GM18526 (cell line): ENCODE results near the gene GTPBP8.
A peak's percentile ranks its signal among the peaks of the same experiment; 100 is the strongest.

Source experiments
- POLR2A ChIP-seq: IDR thresholded peaks from 3 replicates; pipeline ENCODE4 v1.6.1; 2011; ENCODE audit not compliant: insufficient read length; ENCODE audit errors: extremely low read depth

GTPBP8 gene

DNA sequence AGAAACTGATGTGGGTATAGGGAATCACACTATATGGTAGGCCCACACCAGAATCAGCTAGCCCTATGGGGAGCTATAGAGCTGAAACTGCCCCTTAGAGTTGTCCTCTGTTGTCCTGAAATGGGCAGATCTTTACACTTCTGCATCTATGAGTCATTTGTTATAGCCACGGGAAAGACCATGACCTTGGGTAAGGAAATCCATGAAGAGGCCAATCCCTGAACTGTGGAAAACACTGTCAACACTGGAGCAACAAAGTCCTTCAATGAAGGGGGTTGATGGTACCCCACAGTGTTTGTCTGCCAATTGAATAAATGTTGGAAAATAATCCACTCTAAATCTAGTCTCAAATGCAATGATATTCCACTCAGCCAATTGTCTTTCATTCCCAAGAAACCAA lies 10.7 kb upstream of the GTPBP8 start:
- TF ChIP-seq POLR2A, result no peak

GRCh38 chr3:112982710-112983109 lies 8.1 kb upstream of the GTPBP8 start:
- no peak for TF ChIP-seq POLR2A

GRCh38 chr3:112984485-112984884 lies 6.3 kb upstream of the GTPBP8 start:
- no peak for TF ChIP-seq POLR2A

GRCh38 chr3:112987710-112988334 lies 3.0 kb upstream of the GTPBP8 start:
- no peak for TF ChIP-seq POLR2A

- TF ChIP-seq POLR2A, result no peak
Measured at GRCh38 chr3:112995800-112996199, 5.0 kb downstream of the GTPBP8 start.

DNA sequence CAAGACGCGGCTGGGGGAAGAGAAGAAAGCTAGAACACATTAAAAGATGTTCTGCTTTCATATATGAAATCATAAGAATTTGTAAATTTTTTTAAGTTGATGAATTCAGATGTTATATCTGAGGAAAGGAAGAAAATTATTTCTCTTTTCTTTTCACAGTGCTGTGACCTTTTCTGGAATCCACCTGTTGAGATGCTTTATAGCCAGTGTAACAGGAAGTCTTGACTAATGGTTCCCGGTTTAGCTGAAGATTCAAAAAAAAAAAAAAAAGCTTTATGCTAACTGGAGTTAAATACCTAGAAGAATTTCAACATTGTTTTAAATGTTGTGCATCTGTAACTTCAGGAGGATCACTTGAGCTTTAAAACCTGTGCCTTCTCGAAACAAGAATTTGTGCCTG lies 9.9 kb downstream of the GTPBP8 start:
- TF ChIP-seq POLR2A, result no peak

DNA sequence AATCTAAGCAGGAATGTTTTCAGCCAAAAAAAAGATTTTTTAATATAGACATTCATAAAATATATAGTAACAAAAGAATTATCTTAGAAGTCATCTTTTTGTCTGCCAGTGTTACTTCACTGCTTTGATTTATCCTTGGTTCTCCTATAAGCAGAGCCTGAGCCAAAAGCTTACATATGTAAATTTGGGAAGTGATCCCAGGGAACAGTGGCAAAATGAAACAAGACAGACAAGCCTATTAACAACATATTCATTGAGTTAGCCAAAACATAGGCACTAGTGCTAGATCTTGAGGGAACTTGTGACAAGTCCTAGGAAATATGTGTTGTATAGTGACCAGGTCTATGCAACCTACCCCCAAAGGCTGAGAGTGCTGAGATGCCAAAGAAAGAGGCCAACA lies 11.3 kb downstream of the GTPBP8 start:
- TF ChIP-seq POLR2A, result no peak

- TF ChIP-seq POLR2A, result no peak
Measured at GRCh38 chr3:113002679-113003078, 11.9 kb downstream of the GTPBP8 start.

GRCh38 chr3:113005611-113006010 lies 14.8 kb downstream of the GTPBP8 start:
- TF ChIP-seq POLR2A, result no peak

DNA sequence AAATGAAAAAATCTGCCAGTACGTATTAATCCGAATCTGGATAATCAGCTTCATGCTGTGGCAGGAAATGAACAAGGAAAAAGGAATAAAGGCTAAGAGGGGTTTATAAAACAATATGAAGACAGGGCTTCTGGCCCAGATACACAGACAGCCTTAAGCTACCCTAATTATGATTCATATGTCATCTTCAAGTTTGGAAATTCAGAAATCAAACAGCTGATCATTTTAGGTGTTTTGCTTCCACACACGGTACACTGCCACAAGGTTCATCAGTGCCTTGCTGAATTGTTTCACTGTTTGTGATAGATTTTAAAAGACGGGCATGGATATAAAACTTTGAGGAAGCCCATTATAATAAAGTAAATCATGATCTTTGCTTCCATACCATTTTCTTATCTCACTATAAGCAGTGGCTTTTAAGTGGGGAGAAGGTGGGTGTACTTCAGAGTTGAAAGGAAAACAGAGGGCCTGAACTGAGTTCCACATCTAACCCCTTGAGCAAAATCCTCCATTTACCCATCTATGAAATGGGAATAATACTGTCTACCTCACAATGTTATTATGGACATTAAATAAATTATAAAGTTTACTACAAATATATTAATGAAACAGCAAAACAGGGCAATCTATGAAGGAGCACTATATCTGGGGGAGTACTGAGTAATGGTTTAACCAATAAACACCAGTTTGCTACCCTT lies 15.7 kb downstream of the GTPBP8 start:
- TF ChIP-seq POLR2A, result no peak

DNA sequence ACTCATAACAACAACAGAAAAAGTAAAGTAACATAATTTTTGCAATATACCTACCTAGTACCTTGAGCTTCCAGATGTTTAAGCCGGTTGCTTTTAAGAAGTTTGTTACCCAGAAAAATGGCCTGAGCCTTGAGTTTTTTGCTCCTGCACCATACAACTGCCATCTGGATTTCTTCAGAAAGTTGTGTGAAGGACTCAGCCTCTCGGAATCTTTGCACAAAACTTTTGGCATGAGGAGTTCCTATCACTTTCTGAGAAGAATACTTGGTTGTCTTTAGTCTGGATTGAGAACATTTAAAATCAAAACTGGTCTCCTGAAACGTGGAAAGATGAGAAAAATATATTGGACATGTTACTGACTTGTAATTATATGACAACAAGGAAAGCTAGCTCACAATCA lies 17.3 kb downstream of the GTPBP8 start:
- TF ChIP-seq POLR2A, result no peak

GRCh38 chr3:113013593-113013992 lies 22.8 kb downstream of the GTPBP8 start:
- no peak for TF ChIP-seq POLR2A

GRCh38 chr3:113018536-113019181 lies 27.9 kb downstream of the GTPBP8 start:
- TF ChIP-seq POLR2A, result no peak

GRCh38 chr3:113019182-113020137 lies 28.7 kb downstream of the GTPBP8 start:
- peak; percentile 82 for TF ChIP-seq POLR2A

GRCh38 chr3:113021471-113021870 lies 30.7 kb downstream of the GTPBP8 start:
- no peak for TF ChIP-seq POLR2A
